ENCODE results near the gene TMPO.

- no peak for TF ChIP-seq CTCF (IDR thresholded peaks at IDR 0.05; ENCODE audit: extremely low read depth in 1 of 2, insufficient read depth in 1 of 2, low read depth in 1 of 2, low read length in 2 of 2)
- no peak for TF ChIP-seq POLR2A (IDR thresholded peaks at IDR 0.05; ENCODE audit: low read depth, low read length)
- no peak for TF ChIP-seq POLR2AphosphoS5 (IDR thresholded peaks at IDR 0.05; ENCODE audit: insufficient read depth, low read depth, low read length)
These were observed 31.5 kb upstream of the TMPO start for GRCh38 chr12:98483621-98484503.
